Measurements from ENCODE around the gene ACBD4.
"Not testable (repeated sequence)": the region's sequence is repeated elsewhere in the genome, so short reads cannot be mapped to it uniquely, and the experiment has no call there.

- TF ChIP-seq POLR2A, CTCF (IDR thresholded peaks at IDR 0.05): not testable (repeated sequence)
These were observed 10.7 kb upstream of the ACBD4 start for GRCh38 chr17:45124797-45125122.
